HCT116 (cell line): Measurements from ENCODE around the gene HIVEP3. TPM values are rescaled to one million over a fixed set of nuclear protein-coding genes. Genes with fewer than 3 reads are reported as not detected.

Experiments used
- ATAC-seq: fragments of 200-7000 bp; cut with Tn5 transposase; 2 replicates; pipeline ENCODE4 v1.9.1; 2020; ENCODE audit warnings: mild to moderate bottlenecking, moderate library complexity
- BruUV-seq: library from RNA; stranded (reverse); fragments of 400-500 nt; replicated peaks from 2 replicates; lab custom pipeline; 2021; lab: Mats Ljungman, UMichigan
- CTCF ChIA-PET: fragments of 300-600 bp; sonication (Branson Sonifier 250); formaldehyde crosslinking; loops from one replicate; lab custom pipeline; 2021; ENCODE audit warnings: antibody characterized with exemption; lab: Charles Lee
- POLR2A ChIA-PET: fragments of 300-600, 350-600 bp; sonication (Branson Sonifier 250); formaldehyde crosslinking; loops from one replicate; lab custom pipeline; 2021; ENCODE audit warnings: antibody characterized with exemption; lab: Charles Lee
- RAD21 ChIA-PET, 2 experiments: fragments of 300-600 bp; sonication (Branson Sonifier 250); formaldehyde crosslinking; loops; one replicate each; lab custom pipeline; 2023; ENCODE audit warnings: low total read pairs in 2 of 2; ENCODE audit not compliant: uncharacterized antibody in 2 of 2, unreplicated experiment in 2 of 2, low non-redundant PET in 1 of 2; lab: Charles Lee
- DNase-seq: peaks from one replicate; pipeline ENCODE4 v3.0.0-alpha.2; 2010; ENCODE audit warnings: low read depth, low spot score
- H2AFZ ChIP-seq: fragments of 200-600 bp; shearing (Covaris generic), sonication (generic); 2 replicates; pipeline ENCODE4 v1.6.1; 2017; ENCODE audit warnings: low read depth, mixed run types, mixed read lengths, antibody characterized with exemption, low read length; ENCODE audit not compliant: poor library complexity, severe bottlenecking
- H3K27ac ChIP-seq: 2 replicates; pipeline ENCODE4 v1.5.1; 2012; ENCODE audit warnings: low read depth, low read length
- H3K27me3 ChIP-seq: fragments of 200-600 bp; sonication (generic); 2 replicates; pipeline ENCODE4 v1.6.1; 2016; ENCODE audit warnings: mixed run types, low read length, mixed read lengths; ENCODE audit not compliant: insufficient read depth
- H3K36me3 ChIP-seq, 2 experiments: fragments of 200-500 bp in 1 of 2; fragments of 200-600 bp in 1 of 2; sonication (Bioruptor generic) in 1 of 2; sonication (generic) in 1 of 2; 2 replicates each; pipeline versions ENCODE4 v1.5.1 to v1.6.1; 2014 to 2016; ENCODE audit warnings: low read length in 2 of 2, inconsistent platforms in 1 of 2, mixed read lengths in 1 of 2, mixed run types in 1 of 2; ENCODE audit not compliant: insufficient read depth in 2 of 2, control insufficient read depth in 1 of 2
- H3K4me1 ChIP-seq, 2 experiments: fragments of 200-600 bp in 1 of 2; sonication (generic) in 1 of 2; 2 replicates each; pipeline versions ENCODE4 v1.5.1 to v1.6.1; 2012 to 2017; ENCODE audit warnings: low read length in 2 of 2, inconsistent platforms in 1 of 2, mild to moderate bottlenecking in 1 of 2, mixed read lengths in 1 of 2, mixed run types in 1 of 2, moderate library complexity in 1 of 2; ENCODE audit not compliant: insufficient read depth in 2 of 2, control insufficient read depth in 1 of 2
- H3K4me2 ChIP-seq: fragments of 200-600 bp; sonication (generic); 2 replicates; pipeline ENCODE4 v1.6.1; 2017; ENCODE audit warnings: mixed run types, low read length, mixed read lengths
- H3K4me3 ChIP-seq, 2 experiments: fragments of 200-600 bp in 1 of 2; sonication (generic) in 1 of 2; replicated peaks in 1 of 2; 2 replicates each; pipeline ENCODE4 v1.5.1; 2011 to 2016; ENCODE audit warnings: low read length in 2 of 2, control low read depth in 1 of 2, low read depth in 1 of 2, mild to moderate bottlenecking in 1 of 2, mixed read lengths in 1 of 2, mixed run types in 1 of 2
- H3K79me2 ChIP-seq: fragments of 200-600 bp; sonication (generic); 2 replicates; pipeline ENCODE4 v1.6.1; 2017; ENCODE audit warnings: mild to moderate bottlenecking, mixed run types, low read length, moderate library complexity, mixed read lengths; ENCODE audit not compliant: insufficient read depth
- H3K9ac ChIP-seq: fragments of 200-600 bp; sonication (generic); 2 replicates; pipeline ENCODE4 v1.6.1; 2016; ENCODE audit warnings: low read length, mixed read lengths
- H3K9me2 ChIP-seq: fragments of 200-600 bp; sonication (generic), shearing (Covaris generic); 2 replicates; pipeline ENCODE4 v1.6.1; 2017; ENCODE audit warnings: mixed run types, mild to moderate bottlenecking, moderate library complexity; ENCODE audit not compliant: insufficient read depth
- H3K9me3 ChIP-seq, 2 experiments: fragments of 200-500 bp in 1 of 2; fragments of 200-600 bp in 1 of 2; sonication (Bioruptor generic) in 1 of 2; sonication (generic) in 1 of 2; 2 replicates each; pipeline ENCODE4 v1.6.1; 2014 to 2017; ENCODE audit warnings: low read length in 2 of 2, mixed read lengths in 2 of 2, inconsistent platforms in 1 of 2, low read depth in 1 of 2, mild to moderate bottlenecking in 1 of 2, mixed run types in 1 of 2, moderate library complexity in 1 of 2; ENCODE audit not compliant: control insufficient read depth in 1 of 2, insufficient read depth in 1 of 2
- H4K20me1 ChIP-seq: fragments of 200-600 bp; sonication (generic), shearing (Covaris generic); 2 replicates; pipeline ENCODE4 v1.6.1; 2017; ENCODE audit warnings: mixed run types, mild to moderate bottlenecking, moderate library complexity; ENCODE audit not compliant: insufficient read depth
- ATF3 ChIP-seq: IDR thresholded peaks from 2 replicates; pipeline ENCODE4 v1.6.1; 2012
- CBX3 ChIP-seq: IDR thresholded peaks from 2 replicates; pipeline ENCODE4 v1.6.1; 2012; ENCODE audit warnings: low read depth
- CEBPB ChIP-seq: IDR thresholded peaks from 2 replicates; pipeline ENCODE4 v1.6.1; 2012; ENCODE audit warnings: low read depth
- EZH2 ChIP-seq: fragments of 200-600 bp; sonication (generic); IDR thresholded peaks from 2 replicates; pipeline ENCODE4 v1.6.1; 2017; ENCODE audit warnings: antibody characterized with exemption, mixed run types
- EZH2phosphoT487 ChIP-seq: fragments of 200-600 bp; IDR thresholded peaks from 2 replicates; pipeline ENCODE4 v1.6.1; 2018; ENCODE audit warnings: antibody characterized with exemption, borderline replicate concordance
- RAD21 ChIP-seq: IDR thresholded peaks from 2 replicates; pipeline ENCODE4 v1.6.1; 2012; ENCODE audit warnings: low read depth, mild to moderate bottlenecking
- SRF ChIP-seq: IDR thresholded peaks from 2 replicates; pipeline ENCODE4 v1.6.1; 2012; ENCODE audit warnings: low read depth
- YY1 ChIP-seq: IDR thresholded peaks from 2 replicates; pipeline ENCODE4 v1.6.1; 2011; ENCODE audit warnings: low read length, low read depth, moderate library complexity, mild to moderate bottlenecking; ENCODE audit not compliant: insufficient replicate concordance; ENCODE audit errors: extremely low read depth
- ZFX ChIP-seq: fragments of 450-650 bp; IDR thresholded peaks from 2 replicates; pipeline ENCODE4 v1.6.1; 2017
- intact Hi-C: fragments of 100-400 bp; cut with micrococcal nuclease; formaldehyde crosslinking; loops from 2 replicates; pipeline ENCODE4 v1.10.0; 2022
- total RNA-seq: library from RNA; stranded (reverse); gene quantifications from one replicate; pipeline ENCODE4 v1.2.1, GENCODE V29; 2021; ENCODE audit not compliant: unreplicated experiment
- TF ChIP-seq, protein P1 (sequence below): IDR thresholded peaks from 2 replicates; pipeline ENCODE4 v1.6.1; 2011; ENCODE audit warnings: mild to moderate bottlenecking, low read length, moderate library complexity; ENCODE audit not compliant: insufficient replicate concordance; ENCODE audit errors: extremely low read depth
- TF ChIP-seq, protein P2 (sequence below): IDR thresholded peaks from 2 replicates; pipeline ENCODE4 v1.6.1; 2012; ENCODE audit warnings: low read depth

Gene HIVEP3
- total RNA-seq, 1 experiment from 2014 or later = 7.1 TPM

DNA sequence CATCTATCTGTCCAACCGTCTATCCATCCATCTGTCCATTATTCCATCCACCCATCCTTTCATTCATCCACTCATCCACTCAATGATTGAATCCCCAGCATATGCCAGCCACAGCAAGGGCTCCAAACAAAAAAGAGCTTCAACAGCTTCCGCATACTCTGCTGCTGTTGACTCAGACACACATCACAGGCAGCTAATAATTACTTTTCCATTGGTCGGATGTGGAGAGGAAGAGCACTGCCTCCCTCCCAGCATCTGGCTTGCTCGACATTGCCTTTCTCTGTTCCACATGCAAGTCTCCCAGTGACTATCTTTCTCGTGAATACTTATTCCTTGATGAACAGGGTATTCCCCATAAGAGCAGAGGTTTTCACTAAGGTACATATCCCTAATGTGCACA is 176.5 kb downstream of the HIVEP3 start:
- peaks cover 0 to 16% of the 10 kb centered on the region in 2 experiments; a peak in 3 of 4 replicates for H3K4me1 ChIP-seq
- H3K27me3 ChIP-seq = no peaks in the 10 kb centered on the region
- BruUV-seq = no TSS peak
- ChIA-PET CTCF (no interaction called here), RAD21 (no interaction called here), POLR2A (no interaction called here)
- no peak overlapping the region for H3K27ac ChIP-seq
- H2AFZ ChIP-seq = no peak overlapping the region
- no peaks in the 10 kb centered on the region for H4K20me1 ChIP-seq
- H3K9me2 ChIP-seq = no peaks in the 10 kb centered on the region
- H3K4me3 ChIP-seq = no peak overlapping the region
- TF ChIP-seq CBX3 = no peak
- no peak for TF ChIP-seq SRF
- no peak for TF ChIP-seq EZH2phosphoT487
- TF ChIP-seq, protein P1, sequence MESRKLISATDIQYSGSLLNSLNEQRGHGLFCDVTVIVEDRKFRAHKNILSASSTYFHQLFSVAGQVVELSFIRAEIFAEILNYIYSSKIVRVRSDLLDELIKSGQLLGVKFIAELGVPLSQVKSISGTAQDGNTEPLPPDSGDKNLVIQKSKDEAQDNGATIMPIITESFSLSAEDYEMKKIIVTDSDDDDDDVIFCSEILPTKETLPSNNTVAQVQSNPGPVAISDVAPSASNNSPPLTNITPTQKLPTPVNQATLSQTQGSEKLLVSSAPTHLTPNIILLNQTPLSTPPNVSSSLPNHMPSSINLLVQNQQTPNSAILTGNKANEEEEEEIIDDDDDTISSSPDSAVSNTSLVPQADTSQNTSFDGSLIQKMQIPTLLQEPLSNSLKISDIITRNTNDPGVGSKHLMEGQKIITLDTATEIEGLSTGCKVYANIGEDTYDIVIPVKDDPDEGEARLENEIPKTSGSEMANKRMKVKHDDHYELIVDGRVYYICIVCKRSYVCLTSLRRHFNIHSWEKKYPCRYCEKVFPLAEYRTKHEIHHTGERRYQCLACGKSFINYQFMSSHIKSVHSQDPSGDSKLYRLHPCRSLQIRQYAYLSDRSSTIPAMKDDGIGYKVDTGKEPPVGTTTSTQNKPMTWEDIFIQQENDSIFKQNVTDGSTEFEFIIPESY = no peak
- TF ChIP-seq EZH2 = no peak
- TF ChIP-seq CEBPB = no peak
- TF ChIP-seq YY1 = no peak
- no peak overlapping the region for H3K4me2 ChIP-seq
- no peak for DNase-seq
- no peaks in the 10 kb centered on the region for H3K79me2 ChIP-seq
- no peak overlapping the region for H3K9ac ChIP-seq
- H3K36me3 ChIP-seq = no peaks in the 10 kb centered on the region
- no peaks in the 10 kb centered on the region for H3K9me3 ChIP-seq
- intact Hi-C loops = no loop called here
- no peak for ATAC-seq

- ChIA-PET POLR2A (no interaction called here), CTCF (no interaction called here), RAD21 (no interaction called here)
- no peaks in the 10 kb centered on the region for H4K20me1 ChIP-seq
- no peak overlapping the region for H3K9ac ChIP-seq
- H3K4me2 ChIP-seq = no peak overlapping the region
- no peak overlapping the region for H3K4me3 ChIP-seq
- H3K79me2 ChIP-seq = no peaks in the 10 kb centered on the region
- no peak overlapping the region for H3K27ac ChIP-seq
- no TSS peak for BruUV-seq
- intact Hi-C loops = no loop called here
- ATAC-seq (no peak), DNase-seq (no peak)
- no peaks in the 10 kb centered on the region for H3K9me2 ChIP-seq
- no peaks in the 10 kb centered on the region; the same call in 1 of the 2 replicates for H3K27me3 ChIP-seq
- peaks cover 0 to 16% of the 10 kb centered on the region in 2 experiments; a peak in 3 of 4 replicates for H3K4me1 ChIP-seq
- no peak for TF ChIP-seq ATF3
- no peak for TF ChIP-seq RAD21
- TF ChIP-seq, protein P2, sequence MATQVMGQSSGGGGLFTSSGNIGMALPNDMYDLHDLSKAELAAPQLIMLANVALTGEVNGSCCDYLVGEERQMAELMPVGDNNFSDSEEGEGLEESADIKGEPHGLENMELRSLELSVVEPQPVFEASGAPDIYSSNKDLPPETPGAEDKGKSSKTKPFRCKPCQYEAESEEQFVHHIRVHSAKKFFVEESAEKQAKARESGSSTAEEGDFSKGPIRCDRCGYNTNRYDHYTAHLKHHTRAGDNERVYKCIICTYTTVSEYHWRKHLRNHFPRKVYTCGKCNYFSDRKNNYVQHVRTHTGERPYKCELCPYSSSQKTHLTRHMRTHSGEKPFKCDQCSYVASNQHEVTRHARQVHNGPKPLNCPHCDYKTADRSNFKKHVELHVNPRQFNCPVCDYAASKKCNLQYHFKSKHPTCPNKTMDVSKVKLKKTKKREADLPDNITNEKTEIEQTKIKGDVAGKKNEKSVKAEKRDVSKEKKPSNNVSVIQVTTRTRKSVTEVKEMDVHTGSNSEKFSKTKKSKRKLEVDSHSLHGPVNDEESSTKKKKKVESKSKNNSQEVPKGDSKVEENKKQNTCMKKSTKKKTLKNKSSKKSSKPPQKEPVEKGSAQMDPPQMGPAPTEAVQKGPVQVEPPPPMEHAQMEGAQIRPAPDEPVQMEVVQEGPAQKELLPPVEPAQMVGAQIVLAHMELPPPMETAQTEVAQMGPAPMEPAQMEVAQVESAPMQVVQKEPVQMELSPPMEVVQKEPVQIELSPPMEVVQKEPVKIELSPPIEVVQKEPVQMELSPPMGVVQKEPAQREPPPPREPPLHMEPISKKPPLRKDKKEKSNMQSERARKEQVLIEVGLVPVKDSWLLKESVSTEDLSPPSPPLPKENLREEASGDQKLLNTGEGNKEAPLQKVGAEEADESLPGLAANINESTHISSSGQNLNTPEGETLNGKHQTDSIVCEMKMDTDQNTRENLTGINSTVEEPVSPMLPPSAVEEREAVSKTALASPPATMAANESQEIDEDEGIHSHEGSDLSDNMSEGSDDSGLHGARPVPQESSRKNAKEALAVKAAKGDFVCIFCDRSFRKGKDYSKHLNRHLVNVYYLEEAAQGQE = no peak
- TF ChIP-seq EZH2 = no peak
- no peak for TF ChIP-seq ZFX
- TF ChIP-seq, all 23 proteins: peak for 0
- H3K9me3 ChIP-seq = no peaks in the 10 kb centered on the region
- H3K36me3 ChIP-seq = no peaks in the 10 kb centered on the region
- H2AFZ ChIP-seq = no peak overlapping the region
Observed at GRCh38 chr1:41741244-41741643, 177.5 kb downstream of the HIVEP3 start.
